H9 (cell line): Measurements from ENCODE around the gene DNER. TPM values are rescaled to one million over a fixed set of nuclear protein-coding genes. Genes with fewer than 3 reads are reported as not detected.

ENCODE experiments used
- DNase-seq: peaks from one replicate; pipeline ENCODE4 v3.0.0-alpha.2; 2017
- H2AFZ ChIP-seq: one replicate; pipeline ENCODE4 v1.6.1; 2013; ENCODE audit warnings: mild to moderate bottlenecking, low read length, control low read depth, moderate library complexity
- H2AK5ac ChIP-seq: 2 replicates; pipeline ENCODE4 v1.6.1; 2013; ENCODE audit warnings: low read length, control low read depth, mixed read lengths; ENCODE audit not compliant: insufficient read length
- H2BK120ac ChIP-seq: one replicate; pipeline ENCODE4 v1.6.1; 2013; ENCODE audit warnings: low read depth, mild to moderate bottlenecking, low read length, control low read depth, inconsistent platforms; ENCODE audit not compliant: poor library complexity, severe bottlenecking
- H2BK12ac ChIP-seq: 2 replicates; pipeline ENCODE4 v1.6.1; 2013; ENCODE audit warnings: low read length, control low read depth, mixed read lengths, low read depth; ENCODE audit not compliant: insufficient read length
- H2BK15ac ChIP-seq: 2 replicates; pipeline ENCODE4 v1.6.1; 2013; ENCODE audit warnings: low read depth, low read length, control low read depth
- H2BK20ac ChIP-seq: one replicate; pipeline ENCODE4 v1.6.1; 2013; ENCODE audit warnings: low read depth, mild to moderate bottlenecking, low read length, control low read depth, inconsistent platforms; ENCODE audit not compliant: poor library complexity, severe bottlenecking
- H2BK5ac ChIP-seq: 2 replicates; pipeline ENCODE4 v1.6.1; 2013; ENCODE audit warnings: low read length, control low read depth, mixed read lengths; ENCODE audit not compliant: insufficient read length
- H3K14ac ChIP-seq: 2 replicates; pipeline ENCODE4 v1.6.1; 2013; ENCODE audit warnings: low read length, control low read depth; ENCODE audit not compliant: insufficient read depth
- H3K18ac ChIP-seq: 2 replicates; pipeline ENCODE4 v1.6.1; 2013; ENCODE audit warnings: low read depth, mild to moderate bottlenecking, mixed read lengths, low read length, control low read depth; ENCODE audit not compliant: insufficient read length
- H3K23ac ChIP-seq: 2 replicates; pipeline ENCODE4 v1.6.1; 2013; ENCODE audit warnings: low read length, control low read depth, mixed read lengths, low read depth; ENCODE audit not compliant: insufficient read length
- H3K23me2 ChIP-seq: 2 replicates; pipeline ENCODE4 v1.6.1; 2013; ENCODE audit warnings: low read depth, mild to moderate bottlenecking, mixed read lengths, low read length, control low read depth; ENCODE audit not compliant: insufficient read length, poor library complexity, severe bottlenecking
- H3K27ac ChIP-seq: 2 replicates; pipeline ENCODE4 v1.5.1; 2013; ENCODE audit warnings: low read length, control low read depth, mixed read lengths, low read depth; ENCODE audit not compliant: insufficient read length
- H3K27me3 ChIP-seq: 2 replicates; pipeline ENCODE4 v1.6.1; 2013; ENCODE audit warnings: low read length, control low read depth, inconsistent platforms; ENCODE audit not compliant: insufficient read depth
- H3K4ac ChIP-seq: 2 replicates; pipeline ENCODE4 v1.6.1; 2013; ENCODE audit warnings: low read depth, mild to moderate bottlenecking, control low read depth, inconsistent platforms, low read length, moderate library complexity
- H3K4me1 ChIP-seq: 2 replicates; pipeline ENCODE4 v1.6.1; 2013; ENCODE audit warnings: low read length, control low read depth, inconsistent platforms; ENCODE audit not compliant: insufficient read depth
- H3K4me2 ChIP-seq: 2 replicates; pipeline ENCODE4 v1.6.1; 2013; ENCODE audit warnings: low read length, control low read depth, mixed read lengths; ENCODE audit not compliant: insufficient read length, insufficient read depth
- H3K56ac ChIP-seq: 2 replicates; pipeline ENCODE4 v1.6.1; 2013; ENCODE audit warnings: low read depth, mild to moderate bottlenecking, mixed read lengths, low read length, control low read depth; ENCODE audit not compliant: insufficient read length
- H3K79me1 ChIP-seq: 2 replicates; pipeline ENCODE4 v1.6.1; 2013; ENCODE audit warnings: low read depth, mild to moderate bottlenecking, moderate library complexity, low read length, control low read depth, inconsistent platforms; ENCODE audit not compliant: insufficient read depth, poor library complexity, severe bottlenecking
- H3K79me2 ChIP-seq: 2 replicates; pipeline ENCODE4 v1.6.1; 2013; ENCODE audit warnings: low read length, control low read depth, inconsistent platforms; ENCODE audit not compliant: insufficient read depth
- H3K9ac ChIP-seq: 2 replicates; pipeline ENCODE4 v1.6.1; 2013; ENCODE audit warnings: low read length, control low read depth, mixed read lengths; ENCODE audit not compliant: insufficient read length; ENCODE audit errors: extremely low read depth
- H3K9me3 ChIP-seq: one replicate; pipeline ENCODE4 v1.6.1; 2013; ENCODE audit warnings: low read depth, low read length, inconsistent platforms; ENCODE audit not compliant: control insufficient read depth
- H3T11ph ChIP-seq: one replicate; pipeline ENCODE4 v1.6.1; 2013; ENCODE audit warnings: mild to moderate bottlenecking, low read length, control low read depth, inconsistent platforms
- H4K20me1 ChIP-seq: one replicate; pipeline ENCODE4 v1.6.1; 2013; ENCODE audit not compliant: control insufficient read depth, insufficient read length, insufficient read depth
- H4K5ac ChIP-seq: 2 replicates; pipeline ENCODE4 v1.6.1; 2013; ENCODE audit warnings: low read depth, mild to moderate bottlenecking, mixed read lengths, low read length, control low read depth; ENCODE audit not compliant: insufficient read length
- H4K8ac ChIP-seq: replicated peaks from 2 replicates; pipeline ENCODE4 v1.6.1; 2013; ENCODE audit warnings: low read length, control low read depth, mixed read lengths, low read depth; ENCODE audit not compliant: insufficient read length
- H4K91ac ChIP-seq: 2 replicates; pipeline ENCODE4 v1.6.1; 2013; ENCODE audit warnings: low read depth, mild to moderate bottlenecking, moderate library complexity, mixed read lengths, low read length, control low read depth; ENCODE audit not compliant: insufficient read length
- H3K27ac Mint-ChIP-seq, 3 experiments: 2 replicates in 2 of 3; 3 replicates in 1 of 3; pipeline ENCODE4 v1.8.0; 2020 to 2021; ENCODE audit warnings: mixed read lengths in 3 of 3, mild to moderate bottlenecking in 1 of 3, moderate library complexity in 1 of 3
- H3K27me3 Mint-ChIP-seq: 2 replicates; pipeline ENCODE4 v1.8.0; 2021; ENCODE audit warnings: low read depth, mild to moderate bottlenecking, moderate library complexity, mixed read lengths
- H3K36me3 Mint-ChIP-seq, 3 experiments: 2 replicates in 2 of 3; 3 replicates in 1 of 3; pipeline ENCODE4 v1.8.0; 2020 to 2021; ENCODE audit warnings: low read depth in 3 of 3, mixed read lengths in 3 of 3; ENCODE audit not compliant: insufficient read depth in 1 of 3
- H3K4me1 Mint-ChIP-seq, 2 experiments: 2 replicates each; pipeline ENCODE4 v1.8.0; 2020; ENCODE audit warnings: mixed read lengths in 2 of 2
- H3K4me3 Mint-ChIP-seq, 2 experiments: 2 replicates in 1 of 2; 3 replicates in 1 of 2; pipeline ENCODE4 v1.8.0; 2020 to 2021; ENCODE audit warnings: mild to moderate bottlenecking in 2 of 2, mixed read lengths in 2 of 2, moderate library complexity in 1 of 2
- H3K9me3 Mint-ChIP-seq, 2 experiments: 2 replicates in 1 of 2; 3 replicates in 1 of 2; pipeline ENCODE4 v1.8.0; 2020; ENCODE audit warnings: mild to moderate bottlenecking in 2 of 2, mixed read lengths in 2 of 2, moderate library complexity in 1 of 2
- total RNA-seq: library from RNA; stranded (reverse); gene quantifications from 2 replicates; pipeline ENCODE4 v1.2.1, GENCODE V29; 2021
- TF ChIP-seq, protein P1 (sequence below): fragments of 200-600 bp; sonication (generic); conservative IDR thresholded peaks from 3 replicates; pipeline ENCODE4 v1.8.0; 2021; ENCODE audit warnings: antibody characterized with exemption, mild to moderate bottlenecking

Gene DNER
- total RNA-seq, 1 experiment from 2014 or later, result 1.0 TPM

DNA sequence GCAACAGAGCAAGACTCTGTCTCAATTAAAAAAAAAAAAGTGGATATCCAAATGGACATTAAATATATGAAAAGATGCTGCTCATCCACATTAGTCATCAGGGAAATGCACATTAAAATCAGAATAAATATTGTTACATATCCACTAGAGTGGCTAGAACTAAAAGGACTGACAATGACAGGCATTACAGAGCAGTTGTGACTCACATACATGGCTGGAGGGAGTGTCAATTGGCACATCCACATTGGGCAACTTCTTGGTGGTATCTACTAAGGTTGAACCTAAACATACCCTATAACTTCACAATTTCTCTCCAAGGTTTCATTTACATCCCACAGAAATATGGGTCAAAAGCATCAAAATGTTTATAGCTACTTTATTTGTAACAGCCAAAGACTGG, 14.0 kb upstream of the DNER start:
- H3K36me3 Mint-ChIP-seq, result no peaks in the 10 kb centered on the region; a peak in 1 of 7 replicates
- Histone ChIP-seq H2AFZ (no peak overlapping the region), H3K9me3 (no peaks in the 10 kb centered on the region), H3K79me2 (no peaks in the 10 kb centered on the region), H3K27ac (no peak overlapping the region), H3K23ac (no peak overlapping the region), H2BK120ac (no peak overlapping the region), H3T11ph (no peak overlapping the region), H2BK20ac (no peak overlapping the region), H3K4ac (no peak overlapping the region), H3K4me2 (no peak overlapping the region), H3K14ac (no peak overlapping the region), H3K9ac (no peak overlapping the region), H3K23me2 (no peaks in the 10 kb centered on the region), H2AK5ac (no peak overlapping the region), H3K18ac (no peak overlapping the region), H3K56ac (no peak overlapping the region), H4K20me1 (no peaks in the 10 kb centered on the region), H3K79me1 (no peaks in the 10 kb centered on the region), H2BK5ac (no peak overlapping the region), H4K8ac (no peak overlapping the region), H4K5ac (no peak overlapping the region), H4K91ac (no peak overlapping the region), H2BK15ac (no peak overlapping the region), H3K4me1 (peaks cover 7% of the 10 kb centered on the region; the same call in 1 of the 2 replicates), H3K27me3 (no peaks in the 10 kb centered on the region), H2BK12ac (no peak overlapping the region)
- H3K4me3 Mint-ChIP-seq, result no peak overlapping the region
- no peak for DNase-seq
- no peak overlapping the region for H3K27ac Mint-ChIP-seq
- TF ChIP-seq, protein P1, sequence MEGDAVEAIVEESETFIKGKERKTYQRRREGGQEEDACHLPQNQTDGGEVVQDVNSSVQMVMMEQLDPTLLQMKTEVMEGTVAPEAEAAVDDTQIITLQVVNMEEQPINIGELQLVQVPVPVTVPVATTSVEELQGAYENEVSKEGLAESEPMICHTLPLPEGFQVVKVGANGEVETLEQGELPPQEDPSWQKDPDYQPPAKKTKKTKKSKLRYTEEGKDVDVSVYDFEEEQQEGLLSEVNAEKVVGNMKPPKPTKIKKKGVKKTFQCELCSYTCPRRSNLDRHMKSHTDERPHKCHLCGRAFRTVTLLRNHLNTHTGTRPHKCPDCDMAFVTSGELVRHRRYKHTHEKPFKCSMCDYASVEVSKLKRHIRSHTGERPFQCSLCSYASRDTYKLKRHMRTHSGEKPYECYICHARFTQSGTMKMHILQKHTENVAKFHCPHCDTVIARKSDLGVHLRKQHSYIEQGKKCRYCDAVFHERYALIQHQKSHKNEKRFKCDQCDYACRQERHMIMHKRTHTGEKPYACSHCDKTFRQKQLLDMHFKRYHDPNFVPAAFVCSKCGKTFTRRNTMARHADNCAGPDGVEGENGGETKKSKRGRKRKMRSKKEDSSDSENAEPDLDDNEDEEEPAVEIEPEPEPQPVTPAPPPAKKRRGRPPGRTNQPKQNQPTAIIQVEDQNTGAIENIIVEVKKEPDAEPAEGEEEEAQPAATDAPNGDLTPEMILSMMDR, result no peak
- H3K27me3 Mint-ChIP-seq, result no peaks in the 10 kb centered on the region; the same call in 1 of the 2 replicates
- H3K9me3 Mint-ChIP-seq, result no peaks in the 10 kb centered on the region
- H3K4me1 Mint-ChIP-seq, result peaks cover 6 to 12% of the 10 kb centered on the region in 2 experiments
